HUDEP-2 (cell line): Measurements from ENCODE around the gene SUN5.
A peak's percentile ranks its signal among the peaks of the same experiment; 100 is the strongest.

ENCODE experiments used
- DNase-seq, 76 experiments: peaks; one replicate each; lab custom pipeline; 2025; ENCODE audit not compliant: unreplicated experiment in 76 of 76; lab: John Stamatoyannopoulos, UW

SUN5 gene

DNA sequence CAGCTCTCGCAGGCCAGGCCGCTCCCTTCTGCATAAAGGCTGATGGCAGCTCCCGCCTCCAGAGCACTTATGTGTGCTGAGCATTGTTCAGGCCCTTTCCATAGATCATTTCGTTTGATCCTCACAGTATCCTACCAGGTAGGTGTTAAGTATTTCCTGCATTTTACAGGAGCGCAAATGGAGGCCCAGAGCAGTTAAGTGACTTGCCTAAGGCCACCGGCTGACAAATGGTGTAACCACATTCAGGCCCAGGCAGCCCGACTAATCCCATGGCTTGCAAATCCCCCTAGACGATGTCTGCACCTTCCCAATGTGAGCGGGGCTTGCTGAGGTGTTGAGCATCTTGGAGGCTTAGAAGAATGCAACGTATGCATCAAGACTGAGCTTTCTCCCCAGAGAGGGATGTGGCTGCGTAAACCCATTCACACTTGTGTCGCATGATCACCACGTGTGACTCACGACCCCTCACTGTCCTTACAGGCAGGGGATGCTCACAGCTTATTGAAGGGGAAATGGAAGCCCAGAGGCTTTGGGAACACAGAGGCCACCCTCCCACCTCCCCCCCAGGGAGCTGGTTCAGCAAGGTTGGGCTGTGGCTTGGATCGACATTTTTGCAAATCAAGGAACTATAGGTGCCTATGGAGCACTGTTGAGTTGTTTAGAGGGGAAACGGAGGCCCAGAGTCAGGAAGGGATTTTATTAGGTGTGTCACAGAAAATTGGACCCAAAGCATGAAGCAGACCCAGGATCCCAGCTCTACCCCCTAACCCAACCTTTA, 10.3 kb upstream of the SUN5 start:
- no peak for DNase-seq

DNA sequence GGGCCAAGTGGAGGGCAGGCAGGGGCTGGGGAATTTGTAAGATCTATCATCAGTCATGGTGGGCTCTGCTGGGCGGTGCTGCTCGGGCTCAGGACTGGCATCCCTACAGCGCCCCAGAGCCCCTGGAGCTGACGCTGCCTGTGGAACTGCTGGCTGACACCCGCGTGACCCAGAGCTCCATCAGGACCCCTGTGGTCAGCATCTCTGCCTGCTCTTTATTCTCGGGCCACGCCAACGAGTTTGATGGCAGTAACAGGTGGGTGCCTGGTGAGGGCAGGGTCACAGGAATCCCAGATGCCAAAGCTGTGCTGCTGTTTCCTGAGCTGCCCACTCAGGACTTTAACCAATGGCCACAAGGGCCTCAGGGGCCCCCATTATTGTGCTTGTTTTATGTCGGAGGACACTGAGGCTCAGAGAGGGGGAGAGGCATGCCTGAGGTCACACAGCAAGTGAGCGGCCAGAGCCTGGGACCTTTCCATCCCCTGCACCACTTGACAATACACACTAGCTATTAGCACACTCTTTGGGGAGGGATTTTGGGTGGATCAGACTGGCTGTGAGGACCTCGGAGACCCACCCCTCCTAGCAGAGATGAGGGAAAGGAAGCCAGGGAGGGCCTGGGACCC, 9.6 kb upstream of the SUN5 start:
- DNase-seq: no peak

DNA sequence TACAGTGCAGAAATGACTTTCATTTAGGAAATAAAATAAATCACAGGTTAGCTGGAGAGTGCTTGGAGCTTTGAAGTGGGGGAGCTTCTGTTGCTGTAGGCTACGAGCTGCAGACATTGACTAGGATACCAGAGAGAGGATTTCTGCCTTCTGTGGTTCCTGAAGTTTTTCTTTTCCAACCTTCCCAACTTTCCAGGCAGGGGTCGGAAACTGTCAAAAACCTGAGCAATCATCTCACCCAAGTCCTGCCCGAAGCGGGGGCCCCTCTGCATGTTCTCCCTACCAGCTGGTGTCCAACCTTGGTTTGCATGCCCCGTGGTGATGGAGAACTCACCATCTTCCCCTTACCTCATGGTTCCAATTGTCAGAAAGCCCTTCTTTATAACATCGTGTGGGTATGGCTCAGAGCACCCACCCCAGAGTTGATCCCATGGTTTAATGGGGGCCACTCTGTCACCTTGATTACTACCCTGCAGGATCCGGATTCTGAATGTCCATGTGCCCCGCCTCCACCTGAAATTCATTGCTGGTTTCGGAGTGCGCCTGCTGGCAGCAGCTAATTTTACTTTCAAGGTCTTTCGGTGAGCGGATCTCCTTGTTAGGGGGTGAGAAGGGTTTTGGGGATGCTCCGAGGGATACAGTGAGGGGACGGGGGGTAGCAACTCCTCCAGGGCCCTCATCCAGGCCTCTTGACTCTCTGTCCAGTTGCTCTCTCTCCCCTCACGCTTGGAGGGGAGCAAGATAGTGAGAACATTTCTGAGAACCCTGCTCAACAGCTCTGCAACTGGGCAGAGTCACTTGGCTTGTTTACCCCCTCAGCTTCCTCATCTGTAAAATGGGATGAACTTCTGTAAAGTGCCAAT, 8.3 kb upstream of the SUN5 start:
- no peak for DNase-seq

DNA sequence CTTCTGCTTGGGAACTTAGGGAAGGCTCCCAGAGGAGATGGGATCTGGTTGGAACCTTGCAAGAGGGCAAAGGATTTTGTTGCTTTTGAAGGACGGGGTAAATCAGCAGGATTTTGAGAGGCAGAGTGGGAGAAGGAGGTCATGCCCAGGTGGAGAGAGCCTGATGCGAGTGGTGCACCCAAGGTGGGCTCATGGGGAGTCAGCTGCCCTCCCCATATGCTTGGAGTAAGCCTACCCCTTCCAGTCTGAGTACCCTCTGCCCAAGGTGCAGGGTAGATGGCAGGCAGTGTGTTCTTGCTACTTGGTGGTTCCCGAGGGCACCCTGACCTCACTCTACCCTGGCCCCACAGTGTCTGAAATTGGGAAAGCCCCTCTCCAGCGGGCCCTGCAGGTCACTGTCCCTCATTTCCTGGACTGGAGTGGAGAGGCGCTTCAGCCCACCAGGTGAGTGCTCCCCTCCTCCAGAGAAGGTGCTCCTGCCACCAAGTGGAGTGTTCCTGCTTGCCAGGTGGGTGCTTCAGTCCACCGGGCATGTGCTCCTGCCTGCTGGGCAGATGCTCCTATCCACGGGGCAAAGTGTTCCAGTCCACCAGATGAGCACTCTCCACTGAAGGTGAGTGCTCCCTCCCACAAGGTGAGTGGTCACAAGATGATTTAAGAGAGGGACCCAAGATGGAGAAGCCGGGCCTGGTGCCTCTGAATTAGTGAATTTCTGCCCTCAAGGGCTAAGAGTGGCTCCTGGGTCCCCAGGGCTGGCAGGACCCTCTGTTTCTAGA, 6.6 kb upstream of the SUN5 start:
- DNase-seq: no peak

GRCh38 chr20:33010133-33010504, 5.9 kb upstream of the SUN5 start:
- no peak for DNase-seq

GRCh38 chr20:33009214-33010132, 5.2 kb upstream of the SUN5 start:
- DNase-seq: no peak

- no peak for DNase-seq
Measured at GRCh38 chr20:33008336-33009213, 4.3 kb upstream of the SUN5 start.

- no peak for DNase-seq
Measured at GRCh38 chr20:33007376-33008335, 3.4 kb upstream of the SUN5 start, which contains the start of gene BPIFB2. TSS of gene BPIFB2 (plus strand) at chr20:33007704. CDS start at chr20:33008575, 871 bp downstream.

GRCh38 chr20:33006776-33007375, 2.6 kb upstream of the SUN5 start:
- DNase-seq: no peak

DNA sequence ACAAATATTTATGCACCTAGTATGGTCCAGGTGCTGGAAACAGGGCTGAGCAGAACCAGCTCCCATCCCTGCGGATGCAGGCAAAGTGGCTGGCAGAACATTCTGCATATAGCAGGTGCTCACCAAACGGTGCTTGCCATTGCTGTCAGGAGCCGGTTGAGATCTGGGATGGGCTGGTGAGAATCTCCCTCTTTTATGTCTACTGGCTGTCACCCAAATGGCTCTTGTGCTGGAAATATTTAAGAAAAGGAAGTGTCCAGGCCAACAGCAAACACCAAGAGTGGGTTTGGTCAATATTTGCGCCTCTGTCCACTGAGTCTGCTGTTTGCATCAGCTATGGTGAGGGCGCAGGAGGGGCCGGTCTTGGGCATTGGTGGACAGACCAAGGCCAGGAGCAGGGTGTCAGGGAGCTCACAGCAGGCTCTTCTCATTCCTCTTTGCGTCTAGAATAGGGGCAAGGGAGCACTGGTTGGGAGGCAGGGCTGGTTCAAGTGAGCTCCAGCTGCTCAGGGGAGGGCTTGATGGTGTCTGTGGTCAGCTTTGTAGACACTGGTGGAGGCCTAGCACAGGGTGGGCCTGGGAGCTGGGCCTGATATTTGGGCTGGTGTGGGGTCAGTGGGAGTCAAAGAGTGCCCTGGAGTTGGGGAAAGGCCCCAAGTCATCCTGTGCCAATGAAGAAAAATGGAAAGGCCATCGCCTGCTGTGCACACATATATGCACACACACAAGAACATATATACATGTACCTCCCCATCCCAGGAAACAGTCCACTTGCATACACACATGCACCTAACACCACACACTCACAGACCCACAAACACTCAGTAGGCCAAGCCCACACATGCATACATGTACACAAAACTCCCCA, 1.9 kb upstream of the SUN5 start:
- no peak for DNase-seq

DNA sequence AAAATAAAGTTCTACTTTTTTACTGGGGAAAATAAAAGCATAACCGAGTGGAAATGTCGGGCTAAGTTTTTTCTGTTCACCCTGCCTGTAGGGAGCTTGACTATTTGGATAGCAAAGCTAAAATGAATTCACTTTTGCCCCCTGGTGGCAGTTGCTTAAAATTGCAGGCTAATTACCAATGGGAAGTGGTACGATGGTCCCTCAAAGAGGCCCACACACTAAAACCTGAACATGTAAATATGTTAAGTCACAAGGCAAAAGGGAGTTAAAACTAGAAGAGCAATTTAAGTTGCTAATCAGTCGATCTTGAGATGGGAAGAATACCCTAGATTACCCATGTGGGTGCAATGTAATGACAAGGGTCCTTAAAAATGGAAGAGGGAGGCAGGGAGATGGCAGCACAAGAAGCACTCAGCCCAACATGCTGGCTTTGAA, 916 bp upstream of the SUN5 start:
- peak in 8 of 76 experiments; percentile 1 to 27 (median 11) for DNase-seq

DNA sequence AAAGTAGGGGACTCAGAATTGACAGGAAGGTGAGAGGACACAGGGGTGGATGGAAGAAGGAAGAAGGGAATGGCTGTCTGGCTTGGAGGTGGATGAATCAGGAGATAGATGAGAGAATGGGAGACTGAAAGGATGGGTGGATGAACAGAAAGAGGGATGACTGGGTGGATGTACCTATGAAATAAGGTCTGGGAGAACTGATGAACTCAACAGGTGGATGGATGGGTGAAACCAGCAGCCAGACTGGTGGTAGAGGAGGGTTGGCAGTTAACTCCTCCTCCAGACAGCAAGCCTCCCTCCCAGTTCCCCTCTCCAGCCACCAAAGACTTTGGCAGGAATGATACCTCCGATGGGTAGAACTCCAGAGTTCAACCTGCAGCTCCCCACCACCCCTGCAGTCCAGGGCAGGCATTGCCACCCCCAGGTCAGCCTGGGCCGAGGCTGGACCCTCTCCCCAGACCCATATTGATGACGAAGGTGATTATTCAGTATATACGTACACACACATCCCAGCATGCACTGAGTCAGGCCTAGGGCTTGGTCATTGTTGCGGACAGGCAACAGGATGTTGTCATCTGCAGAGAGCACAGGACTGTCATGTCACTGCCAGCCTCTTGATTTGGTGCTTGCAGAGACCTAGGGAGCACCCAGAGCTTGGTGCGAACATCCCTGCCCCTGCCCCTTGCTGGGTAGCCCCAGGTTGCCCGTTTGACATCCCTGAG, 2.0 kb downstream of the SUN5 start:
- DNase-seq: no peak

DNA sequence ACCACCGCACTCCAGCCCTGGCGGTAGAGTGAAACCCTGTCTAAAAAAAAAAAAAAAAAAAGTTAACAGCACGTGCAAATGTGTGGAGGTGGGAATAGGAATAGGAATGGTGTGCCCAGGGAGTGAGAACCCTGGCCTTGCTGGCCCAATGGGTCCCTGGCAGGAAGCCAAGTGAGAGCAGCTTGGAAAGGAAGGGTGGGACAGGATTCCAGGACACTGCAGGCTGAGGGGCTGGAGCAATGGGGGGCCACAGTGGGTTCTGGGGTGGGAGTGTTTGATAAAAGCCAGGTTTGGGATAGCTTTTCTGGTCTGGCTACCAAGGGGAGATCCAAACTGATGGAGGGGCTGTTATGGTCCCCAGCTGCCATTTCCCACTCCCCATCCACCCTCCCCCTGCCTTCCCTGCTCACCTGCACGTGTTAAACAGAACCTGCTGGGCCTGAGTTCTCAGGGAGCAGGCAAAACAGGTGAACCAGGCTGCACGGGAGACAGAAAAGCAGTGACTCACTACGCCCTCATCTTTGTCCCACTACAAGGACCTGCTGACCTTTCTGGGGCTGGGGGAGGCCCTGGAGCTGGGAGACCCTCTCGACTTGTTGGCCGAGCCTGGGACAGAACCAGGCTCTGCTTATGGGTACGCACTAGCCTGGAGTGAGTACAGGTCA, 3.3 kb downstream of the SUN5 start:
- DNase-seq: no peak

DNA sequence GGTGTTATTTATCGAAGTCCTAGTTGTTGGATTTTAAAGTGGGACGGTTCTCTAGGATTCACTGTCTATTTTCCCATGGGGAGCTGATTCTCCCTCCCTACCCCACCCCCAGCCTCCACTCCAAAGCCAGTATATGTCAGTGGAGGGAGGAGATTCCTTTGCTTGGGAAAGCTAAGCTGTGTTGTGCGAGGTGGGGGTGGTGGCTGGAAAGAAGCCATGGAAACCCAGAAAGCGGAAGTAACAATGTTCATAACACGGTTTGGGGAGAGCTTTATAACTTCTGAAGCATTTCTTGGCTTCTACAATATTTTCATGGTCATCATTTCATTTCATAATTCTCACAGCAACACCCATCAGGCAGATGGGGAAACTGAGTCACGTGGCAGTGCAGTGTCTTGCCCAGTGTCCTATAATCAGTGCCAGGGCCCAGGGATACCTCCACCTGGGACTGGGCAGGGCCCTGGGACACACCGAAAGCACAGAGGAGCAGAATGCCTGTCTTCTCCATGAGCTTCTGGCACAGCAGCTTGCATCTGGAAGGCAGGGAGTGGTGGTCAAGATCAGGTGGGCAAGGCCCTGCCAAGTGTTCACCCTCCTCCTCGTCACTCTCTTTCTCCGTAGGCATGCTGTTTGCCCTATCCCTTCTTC, 4.5 kb downstream of the SUN5 start:
- DNase-seq: peak in 1 of 76 experiments; percentile 4
